GM21786 (cell line): Measurements from ENCODE around the gene ITGA2.

Experiments
- ATAC-seq: cut with Tn5 transposase; IDR thresholded peaks from one replicate; pipeline ENCODE4 v1.9.1; 2021; ENCODE audit not compliant: unreplicated experiment

Gene ITGA2

DNA sequence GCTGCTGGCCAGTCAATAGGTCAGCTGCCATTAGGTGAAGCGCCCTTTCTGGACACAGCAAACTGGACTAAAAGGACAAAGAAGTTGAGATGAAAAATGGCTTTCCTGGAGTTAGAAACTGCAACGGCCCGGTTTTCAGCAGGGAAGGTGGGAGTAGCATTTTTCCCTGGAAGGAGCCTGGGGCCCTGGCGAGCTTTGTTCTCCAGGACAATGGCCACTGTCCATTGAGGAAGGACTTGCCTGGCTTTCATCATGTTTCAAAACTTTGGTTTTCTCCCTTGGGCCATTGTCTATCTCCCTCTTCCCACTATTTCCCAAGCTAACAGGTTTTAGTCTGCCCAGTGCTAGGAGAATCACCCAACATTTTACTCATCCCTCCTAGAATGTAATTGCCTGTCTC lies 64.2 kb downstream of the ITGA2 start:
- ATAC-seq = no peak

DNA sequence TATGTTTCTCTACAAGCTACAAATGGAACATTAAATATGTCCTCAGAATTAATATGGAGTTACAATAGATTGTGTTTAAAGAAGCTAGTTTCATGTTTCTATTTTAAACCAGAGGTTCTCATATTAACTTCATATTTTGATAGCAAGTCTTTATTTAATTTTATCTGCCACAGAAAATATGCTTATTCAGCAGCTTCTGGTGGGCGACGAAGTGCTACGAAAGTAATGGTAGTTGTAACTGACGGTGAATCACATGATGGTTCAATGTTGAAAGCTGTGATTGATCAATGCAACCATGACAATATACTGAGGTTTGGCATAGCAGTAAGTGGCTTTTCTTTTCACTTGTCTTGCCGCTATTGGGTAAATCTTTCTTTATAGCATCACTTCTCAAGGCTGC lies 66.2 kb downstream of the ITGA2 start:
- no peak for ATAC-seq

DNA sequence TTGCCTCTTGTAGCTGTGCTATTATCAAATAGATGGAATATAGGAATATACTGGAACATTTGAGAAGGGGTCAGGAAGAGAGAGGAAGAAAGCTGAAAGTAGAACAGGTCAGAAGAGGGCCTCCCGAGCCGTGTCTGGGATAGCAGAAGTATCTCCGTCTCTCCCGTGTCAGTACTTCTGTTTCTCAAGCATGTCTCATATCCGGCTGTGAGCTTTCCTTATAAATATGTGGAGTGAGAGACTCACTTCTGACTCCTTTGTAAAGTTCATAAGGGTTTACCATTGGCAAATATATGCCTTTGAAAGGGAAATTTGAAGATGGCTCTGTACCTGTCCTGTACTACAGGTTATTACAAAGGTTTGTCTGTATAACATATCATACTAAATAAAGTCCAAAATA lies 70.1 kb downstream of the ITGA2 start:
- no peak for ATAC-seq

DNA sequence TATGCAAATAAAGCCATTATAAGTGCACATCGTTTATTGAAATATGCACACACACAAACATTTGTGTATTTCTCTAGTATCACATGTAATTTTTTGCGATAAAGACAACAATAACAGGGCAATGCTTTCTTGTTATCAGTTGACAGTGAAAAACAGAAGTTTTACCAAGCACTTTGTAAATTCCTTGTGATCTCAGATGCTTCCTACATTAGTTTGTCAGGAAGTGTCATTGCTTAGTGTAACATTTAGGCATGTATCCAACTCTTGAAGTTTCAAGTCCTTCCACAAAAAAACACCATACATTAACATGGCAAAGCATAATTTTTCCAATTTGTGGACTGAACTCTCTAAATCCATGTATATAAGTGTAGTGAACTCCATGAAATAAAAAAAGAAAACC lies 74.0 kb downstream of the ITGA2 start:
- no peak for ATAC-seq

DNA sequence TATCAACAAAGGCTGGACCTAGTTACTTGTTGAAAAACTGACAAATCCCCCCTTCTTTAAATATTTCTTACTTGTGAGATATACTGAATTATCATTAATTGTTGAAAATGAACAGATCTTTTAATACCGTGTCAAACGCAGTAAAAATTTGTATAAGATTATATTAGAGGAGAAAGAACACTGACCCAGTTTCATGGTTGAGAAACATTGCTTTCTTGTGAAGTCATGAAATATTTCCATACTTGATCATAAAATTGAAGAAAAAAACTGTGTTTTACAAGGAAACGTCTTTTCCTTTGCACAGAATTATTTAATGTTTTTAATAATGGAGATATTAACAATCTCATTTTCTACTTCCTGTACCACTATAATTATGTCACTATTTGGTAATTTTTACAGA lies 74.6 kb downstream of the ITGA2 start:
- ATAC-seq = no peak

DNA sequence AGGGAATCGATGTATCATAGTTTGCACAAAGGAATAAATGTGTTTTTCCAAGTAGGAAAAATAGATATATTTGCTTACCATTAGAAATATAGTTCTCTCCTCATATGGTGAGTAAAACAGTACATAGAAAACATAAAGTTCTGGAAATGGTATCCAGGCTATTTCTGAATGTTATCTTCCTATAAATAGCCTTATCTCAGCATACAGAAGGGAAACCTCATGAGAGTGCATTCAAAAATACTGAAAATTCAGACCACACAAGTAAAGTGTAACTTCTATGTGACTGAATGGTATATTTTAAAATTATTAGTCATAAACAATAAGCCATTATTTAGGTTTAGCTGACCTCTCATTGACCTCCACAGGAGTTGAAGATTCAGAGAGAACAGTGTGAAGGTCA lies 76.9 kb downstream of the ITGA2 start:
- ATAC-seq = no peak

DNA sequence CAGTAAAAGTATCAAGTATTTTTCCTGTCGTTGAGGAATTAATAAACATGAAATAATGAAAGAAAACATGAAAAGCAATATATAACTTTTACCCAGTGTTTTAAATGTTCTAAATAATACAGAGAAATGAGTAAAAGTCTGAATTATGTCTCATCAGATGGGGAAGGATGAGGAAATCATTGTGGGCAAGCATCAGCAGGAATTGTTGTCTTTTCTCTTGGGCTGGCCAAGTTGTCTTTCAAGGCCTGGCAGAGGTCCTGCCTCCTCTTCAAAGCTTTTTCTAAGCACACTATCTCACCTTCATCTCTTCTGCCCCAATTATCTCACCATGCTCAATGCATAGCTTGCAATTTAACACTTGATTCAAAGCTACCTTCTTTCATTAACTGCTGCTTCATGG lies 78.5 kb downstream of the ITGA2 start:
- no peak for ATAC-seq

DNA sequence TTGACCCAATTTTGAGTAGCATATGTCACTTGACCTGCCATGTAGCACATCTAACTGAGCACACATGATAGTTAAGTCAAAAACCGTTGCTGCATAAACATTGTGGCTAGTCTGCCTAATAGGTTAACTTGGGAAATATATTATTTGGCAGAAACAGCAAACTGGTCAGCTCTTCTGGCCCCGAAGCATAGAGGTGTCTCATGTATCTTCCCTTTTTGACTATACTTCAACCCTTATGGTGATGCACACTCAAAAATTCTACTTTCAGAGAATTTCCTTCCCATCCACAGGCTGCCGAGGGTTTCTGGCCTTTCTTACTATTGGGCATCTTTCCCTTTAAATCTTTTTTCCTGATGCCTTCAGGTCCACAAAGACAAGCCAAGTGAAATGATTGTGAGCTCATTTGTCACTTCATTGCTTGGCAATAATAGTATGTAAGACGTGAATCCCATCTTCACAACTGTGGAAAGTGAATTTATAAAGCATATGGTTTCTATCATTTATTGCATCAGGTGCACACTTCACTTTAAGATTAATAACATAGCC lies 79.2 kb downstream of the ITGA2 start:
- no peak for ATAC-seq

DNA sequence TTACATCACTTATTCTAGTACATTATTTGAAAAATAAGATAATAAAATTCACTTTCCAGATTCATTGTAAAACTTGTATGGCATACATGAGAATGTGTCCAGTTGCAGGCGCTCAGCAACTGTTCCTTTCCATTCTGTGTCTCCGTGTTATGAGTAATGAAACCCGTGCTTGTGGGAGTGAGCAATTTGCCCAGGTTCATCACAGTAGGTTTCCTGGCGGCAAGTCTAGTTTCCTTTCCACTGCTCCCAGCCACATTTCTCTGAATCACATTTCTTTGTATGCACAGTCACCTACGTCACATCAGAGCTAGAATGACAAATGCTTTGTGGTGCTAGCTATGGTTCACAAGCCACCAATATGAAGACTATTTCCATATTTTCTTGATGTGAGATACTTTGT lies 80.5 kb downstream of the ITGA2 start:
- no peak for ATAC-seq

DNA sequence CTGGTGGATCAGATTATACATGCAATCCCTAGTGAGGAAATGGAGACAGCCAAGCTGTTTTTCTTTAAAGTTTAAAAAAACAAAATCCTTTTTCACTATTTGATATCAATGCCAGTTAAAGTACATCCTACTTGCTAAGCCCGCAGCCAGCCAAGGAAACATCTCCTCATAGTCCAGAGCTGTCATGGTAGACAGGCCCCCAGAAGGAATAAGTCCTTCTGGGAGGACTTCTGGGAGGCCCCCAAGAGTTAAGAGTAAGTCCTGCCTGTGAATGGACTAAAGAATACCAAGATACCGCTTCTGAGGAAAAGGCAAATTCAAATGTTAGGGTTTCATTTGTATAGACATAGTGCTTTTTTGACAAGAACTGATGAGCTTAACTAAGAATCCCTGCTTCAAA lies 82.1 kb downstream of the ITGA2 start:
- ATAC-seq = no peak

DNA sequence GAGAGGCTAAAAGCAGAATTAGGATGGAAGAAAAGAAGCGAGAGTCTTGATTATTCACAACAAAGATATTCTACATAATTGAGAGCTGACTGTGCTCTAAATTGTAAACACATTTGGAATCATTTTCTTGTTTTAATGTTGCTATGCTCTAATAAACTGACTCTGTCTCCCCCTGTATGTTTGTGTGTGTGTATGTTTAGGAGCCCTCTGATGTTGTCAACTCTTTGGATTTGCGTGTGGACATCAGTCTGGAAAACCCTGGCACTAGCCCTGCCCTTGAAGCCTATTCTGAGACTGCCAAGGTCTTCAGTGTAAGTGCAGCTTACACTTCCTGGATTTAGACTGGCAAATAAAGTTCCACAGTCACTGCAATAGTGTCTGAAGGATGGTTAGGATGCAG lies 82.6 kb downstream of the ITGA2 start:
- no peak for ATAC-seq

DNA sequence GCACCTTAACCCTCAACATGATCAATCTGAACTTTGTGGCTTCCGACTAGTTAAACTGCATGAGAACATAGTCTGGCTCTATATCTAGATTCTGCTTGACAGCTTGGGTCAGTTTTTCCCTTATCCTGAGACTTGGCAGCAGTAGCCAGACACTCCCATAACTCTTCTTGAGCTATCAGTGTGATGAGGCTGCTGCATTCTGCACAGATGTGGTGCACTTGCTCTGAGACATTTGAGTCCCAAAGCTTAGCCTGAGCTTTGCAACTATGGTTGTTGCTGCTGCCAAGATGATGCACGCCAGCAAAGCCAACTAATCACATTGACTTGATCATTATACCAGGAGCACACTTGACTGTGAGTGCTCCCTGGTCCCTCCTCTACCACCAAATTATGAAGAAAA lies 84.2 kb downstream of the ITGA2 start:
- no peak for ATAC-seq

DNA sequence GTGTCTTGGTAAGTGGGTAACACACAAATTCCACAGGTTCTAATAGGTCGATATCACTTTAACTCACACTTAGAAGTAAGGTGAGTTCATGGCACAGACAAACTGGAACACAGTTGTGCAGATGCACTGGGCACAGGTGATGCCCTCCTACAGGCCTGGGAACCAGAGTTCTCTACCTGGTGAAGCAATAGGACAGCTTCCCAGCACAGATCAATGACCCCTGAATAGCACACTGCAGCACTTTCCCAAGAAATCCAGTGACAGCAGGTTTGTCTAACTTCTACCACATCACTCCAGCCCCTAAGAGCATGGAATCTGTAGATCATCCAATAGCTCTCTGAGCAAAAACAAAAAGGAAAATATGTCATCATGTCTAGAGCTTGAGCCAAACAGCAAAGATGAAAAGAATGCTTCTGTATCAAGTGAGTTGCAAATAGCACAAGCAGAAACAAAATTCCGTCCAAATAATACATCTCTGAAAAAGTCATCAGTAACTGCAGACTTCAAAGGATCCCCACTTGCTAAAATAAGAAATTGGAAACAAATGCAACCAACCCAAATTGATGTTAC lies 86.9 kb downstream of the ITGA2 start:
- no peak for ATAC-seq

DNA sequence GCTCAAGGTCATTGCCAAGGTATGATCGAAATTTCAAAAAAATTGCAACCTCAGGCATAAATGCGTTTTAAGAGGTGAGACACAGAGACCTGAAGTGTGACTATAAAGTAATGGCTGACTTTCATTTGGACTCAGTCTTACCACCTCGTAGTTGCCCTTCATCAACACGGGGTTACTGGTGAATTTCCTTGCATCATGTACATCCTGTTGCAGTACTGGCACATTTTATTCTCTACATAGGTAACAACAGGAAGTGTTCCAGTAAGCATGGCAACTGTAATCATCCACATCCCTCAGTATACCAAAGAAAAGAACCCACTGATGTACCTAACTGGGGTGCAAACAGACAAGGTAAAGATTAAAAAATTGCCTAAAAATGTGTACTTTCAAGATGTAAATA lies 91.1 kb downstream of the ITGA2 start:
- no peak for ATAC-seq

DNA sequence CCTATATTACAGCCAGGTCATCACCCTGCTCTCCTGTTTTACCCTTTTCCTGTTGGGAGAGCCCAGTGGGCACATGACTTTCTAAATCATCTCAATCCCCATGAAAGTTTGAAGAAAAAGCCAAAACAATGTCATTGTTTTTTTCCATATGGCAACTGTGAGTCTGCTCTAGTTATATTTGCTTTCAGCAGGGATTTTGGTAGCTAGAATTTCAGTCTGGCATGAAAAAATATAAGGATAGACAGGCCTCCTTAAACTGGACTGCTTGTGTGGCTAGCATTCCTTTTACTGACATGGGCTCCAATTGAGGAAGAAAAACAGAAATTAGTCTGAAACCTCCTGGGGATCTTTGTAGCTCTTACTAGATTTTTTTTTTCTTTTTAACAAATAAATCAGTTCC lies 94.8 kb downstream of the ITGA2 start:
- ATAC-seq = no peak

DNA sequence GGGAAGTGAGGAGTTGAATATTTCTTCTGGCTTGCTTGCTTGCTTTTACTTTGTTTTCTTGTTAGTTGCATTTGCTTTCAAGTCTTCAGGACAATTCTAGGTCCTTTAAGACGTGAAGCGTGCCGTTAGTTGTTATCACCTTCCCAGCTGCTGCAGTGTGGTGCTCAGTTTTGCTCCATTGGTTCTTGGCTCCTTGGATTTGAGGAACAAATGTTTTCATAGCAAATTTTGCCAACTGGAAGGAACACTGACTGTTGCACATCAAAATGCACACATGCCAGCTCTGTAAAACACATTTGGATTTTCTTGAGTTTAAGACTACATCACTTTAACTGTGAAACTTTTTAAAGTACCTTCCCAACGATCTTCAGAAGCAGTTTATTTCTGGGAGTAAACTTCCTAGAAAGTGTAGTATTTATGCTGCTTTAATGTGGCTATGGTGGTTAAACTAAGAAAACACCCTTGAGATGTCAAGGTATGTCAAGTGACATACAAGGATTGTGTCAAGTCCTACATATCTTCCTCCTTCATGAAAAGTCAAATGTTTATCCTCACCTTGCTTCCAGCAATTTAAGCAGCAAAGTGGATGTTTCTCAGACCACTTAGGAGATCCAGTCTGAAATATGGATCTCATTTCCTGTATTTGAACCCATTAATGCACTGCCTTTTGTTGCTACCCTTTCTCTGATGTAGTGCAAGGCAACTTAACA lies 95.5 kb downstream of the ITGA2 start:
- ATAC-seq = no peak

DNA sequence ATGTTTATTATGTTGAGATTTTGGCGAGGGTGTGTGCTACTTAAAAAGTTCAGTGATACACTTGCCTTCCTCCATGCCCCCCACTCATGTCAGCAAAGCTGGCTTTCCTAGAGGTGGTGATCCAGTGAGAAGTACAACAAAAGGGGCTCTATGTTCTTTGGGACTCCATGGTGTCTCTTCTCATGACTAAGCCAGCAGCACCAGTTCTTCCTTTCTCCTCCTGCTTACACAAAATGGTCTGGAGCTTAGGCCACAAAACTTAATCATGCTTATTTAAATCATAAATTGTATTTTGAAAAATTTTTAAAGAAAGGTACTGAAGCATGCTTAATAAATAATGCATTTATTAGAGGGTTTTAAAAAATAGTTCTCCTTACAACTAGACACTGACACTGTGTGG lies 98.0 kb downstream of the ITGA2 start:
- no peak for ATAC-seq

DNA sequence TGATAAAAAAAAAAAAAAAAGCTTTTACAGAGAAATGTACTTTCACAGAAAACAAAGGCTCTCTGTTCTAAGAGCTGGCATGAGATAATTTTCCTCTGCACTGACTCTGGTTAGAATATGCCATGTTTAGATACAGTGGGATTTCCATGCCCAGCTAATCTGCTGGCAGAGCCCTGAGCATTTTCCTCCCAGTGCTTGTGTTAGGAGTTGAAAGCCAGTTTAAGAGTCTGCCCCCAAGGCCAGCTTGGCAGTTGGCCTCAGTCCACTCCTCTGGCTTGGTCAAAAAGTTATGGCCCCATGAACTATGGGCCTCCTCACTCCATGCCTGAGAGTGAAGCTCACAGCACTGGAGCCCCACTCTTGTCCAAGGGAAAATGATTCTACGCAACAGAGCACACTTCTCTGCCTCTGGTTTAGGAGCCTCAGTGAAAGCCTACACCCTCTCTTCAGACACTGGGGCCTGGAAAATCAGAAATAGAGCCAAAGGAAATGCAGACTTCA lies 98.5 kb downstream of the ITGA2 start:
- no peak for ATAC-seq

DNA sequence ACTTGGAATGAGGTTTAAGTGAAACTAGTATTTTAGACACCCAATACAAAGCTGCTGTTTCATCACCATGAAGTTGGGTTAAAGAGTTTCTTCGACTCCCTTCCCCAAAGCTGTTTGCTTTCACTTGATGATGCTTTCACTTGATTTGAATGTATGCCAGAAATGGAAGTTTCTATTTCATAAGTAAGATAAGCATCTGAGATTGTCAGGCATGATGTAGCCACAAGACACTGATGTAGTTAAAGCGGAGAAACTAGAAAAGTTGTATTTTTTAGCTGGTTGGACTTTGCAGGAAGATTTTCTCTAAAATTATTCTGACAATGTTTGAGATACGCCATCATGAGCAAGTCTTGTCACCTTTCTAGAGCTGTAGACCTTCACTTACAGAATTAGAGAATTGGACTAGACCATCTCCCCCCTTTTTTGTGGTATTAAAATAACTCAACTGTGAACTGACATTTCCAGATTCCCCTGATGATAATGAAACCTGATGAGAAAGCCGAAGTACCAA lies 100.4 kb downstream of the ITGA2 start:
- ATAC-seq = peak; percentile 77

DNA sequence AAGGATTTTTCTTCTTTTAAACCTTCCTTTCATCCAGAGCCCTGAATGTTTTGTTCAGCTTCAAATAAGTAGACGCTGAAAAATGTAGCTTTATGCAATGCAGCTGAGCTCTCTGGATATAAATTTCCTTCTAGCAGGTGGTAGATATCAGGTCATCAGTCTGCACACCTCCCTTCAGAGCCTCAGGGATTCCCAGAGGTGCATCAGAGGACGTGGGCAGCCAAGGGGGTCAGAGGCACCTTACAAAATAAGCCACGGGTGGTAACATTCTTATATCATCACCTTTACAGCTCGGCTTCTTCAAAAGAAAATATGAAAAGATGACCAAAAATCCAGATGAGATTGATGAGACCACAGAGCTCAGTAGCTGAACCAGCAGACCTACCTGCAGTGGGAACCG lies 101.1 kb downstream of the ITGA2 start:
- ATAC-seq = no peak

DNA sequence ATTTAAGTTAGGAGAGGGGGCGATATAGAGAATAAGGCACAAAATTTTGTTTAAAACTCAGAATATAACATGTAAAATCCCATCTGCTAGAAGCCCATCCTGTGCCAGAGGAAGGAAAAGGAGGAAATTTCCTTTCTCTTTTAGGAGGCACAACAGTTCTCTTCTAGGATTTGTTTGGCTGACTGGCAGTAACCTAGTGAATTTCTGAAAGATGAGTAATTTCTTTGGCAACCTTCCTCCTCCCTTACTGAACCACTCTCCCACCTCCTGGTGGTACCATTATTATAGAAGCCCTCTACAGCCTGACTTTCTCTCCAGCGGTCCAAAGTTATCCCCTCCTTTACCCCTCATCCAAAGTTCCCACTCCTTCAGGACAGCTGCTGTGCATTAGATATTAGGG lies 102.1 kb downstream of the ITGA2 start:
- ATAC-seq = no peak

DNA sequence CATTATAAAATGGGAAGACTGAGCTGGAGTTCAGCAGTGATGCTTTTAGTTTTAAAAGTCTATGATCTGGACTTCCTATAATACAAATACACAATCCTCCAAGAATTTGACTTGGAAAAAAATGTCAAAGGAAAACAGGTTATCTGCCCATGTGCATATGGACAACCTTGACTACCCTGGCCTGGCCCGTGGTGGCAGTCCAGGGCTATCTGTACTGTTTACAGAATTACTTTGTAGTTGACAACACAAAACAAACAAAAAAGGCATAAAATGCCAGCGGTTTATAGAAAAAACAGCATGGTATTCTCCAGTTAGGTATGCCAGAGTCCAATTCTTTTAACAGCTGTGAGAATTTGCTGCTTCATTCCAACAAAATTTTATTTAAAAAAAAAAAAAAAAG lies 103.1 kb downstream of the ITGA2 start:
- ATAC-seq = no peak

DNA sequence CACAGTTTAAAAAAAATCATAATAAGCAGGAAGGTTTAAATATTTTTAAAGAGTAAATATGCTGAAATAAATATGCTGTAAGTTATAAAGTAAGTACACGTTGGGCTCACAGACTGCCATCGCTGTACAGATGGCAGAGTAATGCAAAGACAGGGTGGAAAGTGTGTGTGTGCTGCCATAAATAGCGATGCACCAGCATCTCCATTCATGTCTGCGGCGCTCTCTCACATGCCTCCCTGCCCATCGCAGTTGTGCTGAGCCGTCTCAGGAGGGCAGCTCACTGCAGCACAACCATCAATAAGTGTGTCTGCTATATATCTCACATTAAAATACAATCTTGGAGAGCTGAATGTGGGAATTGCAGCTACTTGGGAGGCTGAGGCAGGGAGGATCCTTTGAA lies 106.1 kb downstream of the ITGA2 start:
- no peak for ATAC-seq
